ENCODE measurements around the gene PDLIM4. TPM values are rescaled to one million over a fixed set of nuclear protein-coding genes. Genes with fewer than 3 reads are reported as not detected.

Gene PDLIM4
- total and polyA plus RNA-seq, 2 experiments from 2014 or later, result 84.4 to 156 TPM

DNA sequence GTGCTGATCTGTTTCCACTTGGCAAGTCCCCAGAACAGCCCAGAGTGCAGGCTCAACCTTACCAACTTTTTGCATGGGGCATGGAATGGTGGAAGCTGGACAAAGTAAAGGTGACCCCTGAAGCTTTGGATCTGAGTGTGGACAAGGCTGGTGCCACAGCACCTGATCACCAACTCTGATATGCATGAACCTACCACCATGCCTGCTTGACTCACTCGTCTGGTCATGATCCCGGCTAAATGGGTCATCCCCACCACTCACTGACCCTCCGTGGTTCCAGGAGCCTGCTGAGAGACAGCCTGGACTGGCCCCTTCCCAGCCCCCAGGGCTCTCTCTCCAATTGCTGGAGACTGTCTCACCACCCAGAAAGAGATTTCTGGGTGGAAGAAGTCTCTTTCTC is 22.3 kb downstream of the PDLIM4 start:
- DNase-seq, result no peak
- no peaks in the 10 kb centered on the region for H3K79me2 ChIP-seq (ENCODE audit: insufficient read depth)
- H3K27me3 ChIP-seq (replicated peaks; ENCODE audit: insufficient read depth), result no peaks in the 10 kb centered on the region
- no peak overlapping the region for H3K27ac ChIP-seq
- TF ChIP-seq EZH2 (IDR thresholded peaks at IDR 0.05; ENCODE audit: insufficient read depth, poor library complexity, severe bottlenecking), result no peak
- no peak for TF ChIP-seq EZH2phosphoT487 (IDR thresholded peaks at IDR 0.05; ENCODE audit: insufficient read depth, low read depth)
- H3K9ac ChIP-seq, result no peak overlapping the region
- no peaks in the 10 kb centered on the region for H3K9me2 ChIP-seq (ENCODE audit: insufficient read depth)
- in situ Hi-C loops (cut with MboI), result no loop called here
- no peaks in the 10 kb centered on the region for H3K4me1 ChIP-seq (ENCODE audit: insufficient read depth)
- no peak overlapping the region for H2AFZ ChIP-seq
- H3K4me2 ChIP-seq (ENCODE audit: unreplicated experiment), result no peak overlapping the region
- no peaks in the 10 kb centered on the region for H4K20me1 ChIP-seq (ENCODE audit: insufficient read depth)
- 72 to 77% methylated on average over 3 of the region's 3 CpGs for WGBS, 2 experiments (ENCODE audit: low coverage in 1 of 2, low lambda C conversion rate in 2 of 2, missing lambda C conversion rate in 2 of 2)
- no peaks in the 10 kb centered on the region for H3K36me3 ChIP-seq (ENCODE audit: low read depth)
- no peaks in the 10 kb centered on the region for H3K9me3 ChIP-seq (ENCODE audit: low read depth)
- peaks cover 3% of the 10 kb centered on the region; the same call in 1 of the 2 replicates for H3F3A ChIP-seq (ENCODE audit: insufficient read depth)
- H3K4me3 ChIP-seq, result no peak overlapping the region

DNA sequence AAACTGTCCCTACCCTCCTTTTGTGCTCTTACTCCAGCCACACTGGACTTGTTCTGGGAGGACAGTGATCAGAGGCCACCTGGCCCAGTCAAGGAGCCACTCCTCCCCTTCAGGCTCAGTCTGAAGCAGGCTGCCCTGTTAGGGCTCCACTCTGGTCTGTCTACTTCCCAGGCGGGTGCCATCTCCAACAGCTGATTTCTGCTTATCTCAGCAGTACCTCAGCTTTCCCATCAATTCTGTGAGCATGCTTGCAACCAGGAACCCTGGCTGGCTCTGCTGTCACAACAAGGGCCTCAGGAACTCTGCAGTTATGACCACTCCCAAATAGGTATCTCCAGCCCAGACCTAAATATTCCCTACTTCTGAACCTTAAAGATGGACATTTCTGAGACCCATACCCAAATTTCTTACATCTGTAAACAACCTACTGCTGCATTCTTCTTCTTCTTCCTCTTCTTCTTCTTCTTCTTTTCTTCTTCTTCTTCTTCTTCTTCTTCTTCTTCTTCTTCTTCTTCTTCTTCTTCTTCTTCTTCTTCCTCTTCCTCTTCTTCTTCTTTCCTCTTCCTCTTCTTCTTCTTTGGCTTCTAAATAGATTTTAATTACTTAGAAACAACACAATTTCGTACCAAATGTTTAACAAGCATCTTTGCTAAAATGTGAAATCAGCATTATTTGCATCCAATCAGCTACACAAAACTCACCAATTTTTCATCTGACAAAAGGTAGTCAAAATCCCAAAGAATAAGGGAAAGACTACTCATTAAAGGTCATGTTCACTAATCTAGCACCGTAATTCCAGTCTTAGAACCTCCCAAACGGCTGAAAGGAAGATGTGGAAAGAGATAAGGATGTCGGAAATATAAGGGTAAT is 23.1 kb downstream of the PDLIM4 start:
- Histone ChIP-seq H2AFZ (no peak overlapping the region), H3K9ac (no peak overlapping the region), H3K9me3 (ENCODE audit: low read depth) (no peaks in the 10 kb centered on the region), H3K27me3 (replicated peaks; ENCODE audit: insufficient read depth) (no peaks in the 10 kb centered on the region), H3F3A (ENCODE audit: insufficient read depth) (no peaks in the 10 kb centered on the region), H3K4me1 (ENCODE audit: insufficient read depth) (no peaks in the 10 kb centered on the region), H4K20me1 (ENCODE audit: insufficient read depth) (no peaks in the 10 kb centered on the region), H3K79me2 (ENCODE audit: insufficient read depth) (no peaks in the 10 kb centered on the region), H3K9me2 (ENCODE audit: insufficient read depth) (no peaks in the 10 kb centered on the region), H3K36me3 (ENCODE audit: low read depth) (no peaks in the 10 kb centered on the region), H3K4me3 (no peak overlapping the region), H3K4me2 (ENCODE audit: unreplicated experiment) (no peak overlapping the region), H3K27ac (no peak overlapping the region)
- DNase-seq, result no peak
- in situ Hi-C loops (cut with MboI), result no loop called here
- WGBS, 2 experiments (ENCODE audit: low coverage in 1 of 2, low lambda C conversion rate in 2 of 2, missing lambda C conversion rate in 2 of 2), result 70 to 80% methylated on average over 5 of the region's 5 CpGs
- no peak for TF ChIP-seq EZH2 (IDR thresholded peaks at IDR 0.05; ENCODE audit: insufficient read depth, poor library complexity, severe bottlenecking)
- no peak for TF ChIP-seq EZH2phosphoT487 (IDR thresholded peaks at IDR 0.05; ENCODE audit: insufficient read depth, low read depth)

DNA sequence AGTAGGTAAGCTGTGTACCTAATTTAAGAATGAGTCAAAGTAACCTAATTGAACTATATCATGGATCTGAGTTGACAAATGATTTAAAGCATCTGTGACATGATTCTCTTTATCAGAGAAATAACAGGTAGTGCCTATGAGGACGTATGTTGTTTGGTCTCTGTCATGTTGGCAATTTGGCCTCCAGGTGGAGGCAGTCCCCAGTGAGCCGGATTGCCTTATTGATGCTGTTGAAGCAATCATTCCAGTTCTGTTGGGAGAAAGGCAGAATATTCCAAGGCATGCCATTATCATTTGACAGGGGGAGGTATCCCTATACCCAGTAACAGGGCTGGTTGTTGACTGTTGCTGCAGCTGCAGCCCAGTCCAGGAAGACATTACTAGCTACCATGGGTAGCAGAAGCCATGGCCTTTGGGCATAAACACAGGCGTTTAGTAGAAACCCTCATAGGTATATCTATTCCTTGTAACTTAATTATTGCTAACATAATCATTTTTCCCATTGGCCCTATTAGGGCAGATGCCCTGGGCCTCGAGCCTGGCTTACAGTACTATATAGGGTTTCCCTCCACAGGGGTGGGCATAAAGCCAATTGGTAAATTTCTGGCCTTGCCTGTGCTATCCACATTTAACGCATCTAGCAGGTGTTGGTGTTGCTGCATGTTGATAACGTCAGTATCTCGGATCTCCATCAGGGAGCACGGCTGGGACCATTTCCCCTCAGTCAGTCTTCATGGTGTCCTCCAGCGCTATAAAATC is 24.5 kb downstream of the PDLIM4 start:
- H3K27ac ChIP-seq, result no peak overlapping the region
- no peak overlapping the region for H2AFZ ChIP-seq
- H4K20me1 ChIP-seq (ENCODE audit: insufficient read depth), result no peaks in the 10 kb centered on the region
- DNase-seq, result no peak
- no peaks in the 10 kb centered on the region for H3K27me3 ChIP-seq (replicated peaks; ENCODE audit: insufficient read depth)
- H3K9me2 ChIP-seq (ENCODE audit: insufficient read depth), result no peaks in the 10 kb centered on the region
- no peaks in the 10 kb centered on the region for H3K79me2 ChIP-seq (ENCODE audit: insufficient read depth)
- H3K9ac ChIP-seq, result no peak overlapping the region
- H3K9me3 ChIP-seq (ENCODE audit: low read depth), result no peaks in the 10 kb centered on the region
- H3F3A ChIP-seq (ENCODE audit: insufficient read depth), result no peaks in the 10 kb centered on the region
- no peak overlapping the region for H3K4me2 ChIP-seq (ENCODE audit: unreplicated experiment)
- no peaks in the 10 kb centered on the region for H3K36me3 ChIP-seq (ENCODE audit: low read depth)
- in situ Hi-C loops (cut with MboI), result no loop called here
- H3K4me3 ChIP-seq, result no peak overlapping the region
- WGBS, 2 experiments (ENCODE audit: low coverage in 1 of 2, low lambda C conversion rate in 2 of 2, missing lambda C conversion rate in 2 of 2), result 71 to 73% methylated on average over 9 of the region's 9 CpGs
- no peaks in the 10 kb centered on the region for H3K4me1 ChIP-seq (ENCODE audit: insufficient read depth)
- TF ChIP-seq EZH2 (IDR thresholded peaks at IDR 0.05; ENCODE audit: insufficient read depth, poor library complexity, severe bottlenecking), result no peak
- TF ChIP-seq EZH2phosphoT487 (IDR thresholded peaks at IDR 0.05; ENCODE audit: insufficient read depth, low read depth), result no peak

DNA sequence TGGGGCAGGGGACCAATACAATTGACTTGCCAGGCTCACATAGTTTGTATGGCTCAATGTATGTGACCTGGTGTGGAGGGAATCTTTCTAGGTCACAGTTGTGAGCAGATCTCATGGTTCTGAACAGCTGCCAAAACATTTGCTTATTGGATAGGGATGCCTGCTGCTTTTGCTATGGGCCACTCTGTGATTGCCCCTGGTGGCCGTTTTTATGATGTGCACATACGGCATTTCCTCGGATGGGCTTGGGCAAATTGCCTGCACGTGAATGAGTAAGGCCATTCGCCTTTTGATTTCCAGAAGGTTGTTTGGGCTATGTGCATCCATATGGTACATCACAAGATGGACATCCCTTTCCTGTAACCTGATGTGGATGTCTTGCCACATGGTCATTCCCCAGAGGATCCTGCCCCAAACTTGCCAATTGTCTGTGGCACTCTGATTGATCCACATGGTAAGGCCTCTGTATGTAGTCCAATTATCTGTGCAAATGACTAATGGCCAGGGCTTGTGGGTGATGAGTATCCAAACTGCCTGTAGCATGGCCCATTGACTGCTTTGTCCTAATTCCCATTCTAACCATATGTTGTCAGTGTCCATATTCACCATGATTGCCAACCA is 26.0 kb downstream of the PDLIM4 start:
- no peaks in the 10 kb centered on the region for H3K27me3 ChIP-seq (replicated peaks; ENCODE audit: insufficient read depth)
- H3K79me2 ChIP-seq (ENCODE audit: insufficient read depth), result no peaks in the 10 kb centered on the region
- H3K4me1 ChIP-seq (ENCODE audit: insufficient read depth), result no peaks in the 10 kb centered on the region
- WGBS, 2 experiments (ENCODE audit: low coverage in 1 of 2, low lambda C conversion rate in 2 of 2, missing lambda C conversion rate in 2 of 2), result 31 to 44% methylated on average over 5 of the region's 5 CpGs
- in situ Hi-C loops (cut with MboI), result no loop called here
- H3K4me3 ChIP-seq, result no peak overlapping the region
- H3K36me3 ChIP-seq (ENCODE audit: low read depth), result no peaks in the 10 kb centered on the region
- no peak overlapping the region for H2AFZ ChIP-seq
- no peaks in the 10 kb centered on the region for H3K9me2 ChIP-seq (ENCODE audit: insufficient read depth)
- H3K9me3 ChIP-seq (ENCODE audit: low read depth), result no peaks in the 10 kb centered on the region
- no peak overlapping the region for H3K9ac ChIP-seq
- DNase-seq, result peak; percentile 88
- no peak for TF ChIP-seq EZH2phosphoT487 (IDR thresholded peaks at IDR 0.05; ENCODE audit: insufficient read depth, low read depth)
- no peak for TF ChIP-seq EZH2 (IDR thresholded peaks at IDR 0.05; ENCODE audit: insufficient read depth, poor library complexity, severe bottlenecking)
- no peak overlapping the region for H3K27ac ChIP-seq
- H3F3A ChIP-seq (ENCODE audit: insufficient read depth), result no peaks in the 10 kb centered on the region
- H4K20me1 ChIP-seq (ENCODE audit: insufficient read depth), result no peaks in the 10 kb centered on the region
- no peak overlapping the region for H3K4me2 ChIP-seq (ENCODE audit: unreplicated experiment)

Data from GM23248 (cell line).